AG08395 (cell line): ENCODE measurements around the gene ITIH5.
A peak's percentile ranks its signal among the peaks of the same experiment; 100 is the strongest.

ENCODE experiments used
- DNase-seq: peaks from one replicate; pipeline ENCODE4 v3.0.0; 2012; ENCODE audit warnings: mixed read lengths, low spot score

The ITIH5 gene

DNA sequence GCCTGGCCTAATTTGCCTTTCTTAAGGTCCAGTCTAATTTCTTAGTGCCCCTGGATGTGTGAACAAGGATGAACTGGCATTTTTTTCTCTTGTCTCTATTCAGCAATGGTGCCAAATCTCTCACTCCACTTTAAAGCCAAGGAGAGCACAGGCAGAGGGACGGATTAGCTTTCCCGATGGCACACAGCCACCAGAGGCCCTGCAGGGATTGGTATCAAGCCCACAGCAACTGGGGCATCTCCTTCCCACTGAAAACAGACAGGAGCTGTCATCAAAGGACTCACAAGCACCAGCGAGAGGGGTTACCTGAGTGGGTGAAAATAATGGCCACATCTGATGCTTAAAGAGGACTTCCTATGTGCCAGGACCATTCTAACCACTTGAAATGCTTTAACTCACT, 83.1 kb downstream of the ITIH5 start:
- no peak for DNase-seq

DNA sequence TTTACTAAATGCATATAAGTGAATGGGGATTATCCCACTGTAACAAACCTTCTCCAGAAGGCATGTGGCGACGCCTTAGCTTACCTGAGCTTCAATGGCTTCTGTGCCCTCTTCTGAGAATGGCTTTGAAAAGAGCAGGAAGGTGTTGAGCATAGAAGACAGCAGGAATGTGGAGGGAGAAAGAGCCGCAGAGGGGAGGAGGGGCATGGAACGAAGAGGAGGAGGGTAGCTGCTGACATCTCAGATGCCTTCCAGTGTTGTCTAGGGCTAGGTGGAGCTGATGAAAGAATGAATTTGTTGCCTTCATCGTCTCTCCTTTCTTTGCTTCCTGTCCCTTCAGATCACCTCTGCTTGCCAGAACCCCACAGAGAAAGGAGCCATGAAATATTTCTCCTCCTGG, 86.2 kb downstream of the ITIH5 start:
- DNase-seq = no peak

DNA sequence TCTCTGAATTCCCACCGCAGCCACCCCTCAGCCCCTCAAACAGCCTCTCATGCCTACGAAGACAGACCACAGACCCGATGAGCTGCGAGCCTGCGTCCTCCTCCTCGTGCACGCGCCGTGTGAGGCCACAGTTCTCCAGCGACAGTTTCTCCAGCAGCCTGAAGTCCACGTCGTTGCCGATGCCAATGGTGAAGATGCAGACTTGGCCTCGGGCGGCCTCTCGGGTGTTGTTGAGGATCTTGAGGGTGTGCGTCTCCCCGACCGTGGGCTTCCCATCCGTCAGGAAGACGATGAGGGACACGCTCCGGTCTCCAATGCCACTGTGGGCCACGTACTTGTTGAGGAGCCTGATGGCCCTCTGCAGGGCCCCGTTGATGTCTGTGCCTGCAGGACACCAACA, 87.1 kb downstream of the ITIH5 start:
- no peak for DNase-seq

DNA sequence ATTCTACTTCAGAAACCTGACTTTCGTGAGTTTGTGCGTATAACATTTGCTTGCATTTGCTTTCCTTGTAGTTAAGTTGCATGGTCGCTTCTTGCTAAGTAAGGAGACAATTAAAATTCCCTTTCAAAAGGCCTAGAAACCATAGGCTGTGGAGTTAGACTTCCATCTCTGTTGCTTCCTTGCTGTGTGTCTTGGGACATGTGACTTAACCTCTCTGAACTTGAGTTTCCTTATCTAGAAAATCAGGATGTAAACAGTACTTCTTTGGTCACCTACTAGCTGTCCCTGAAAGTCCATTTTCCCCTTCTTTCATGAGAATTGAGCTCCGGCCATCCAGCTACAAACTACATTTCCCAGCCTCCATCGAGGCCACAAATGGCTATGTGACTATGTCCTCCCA, 89.2 kb downstream of the ITIH5 start:
- DNase-seq = no peak

DNA sequence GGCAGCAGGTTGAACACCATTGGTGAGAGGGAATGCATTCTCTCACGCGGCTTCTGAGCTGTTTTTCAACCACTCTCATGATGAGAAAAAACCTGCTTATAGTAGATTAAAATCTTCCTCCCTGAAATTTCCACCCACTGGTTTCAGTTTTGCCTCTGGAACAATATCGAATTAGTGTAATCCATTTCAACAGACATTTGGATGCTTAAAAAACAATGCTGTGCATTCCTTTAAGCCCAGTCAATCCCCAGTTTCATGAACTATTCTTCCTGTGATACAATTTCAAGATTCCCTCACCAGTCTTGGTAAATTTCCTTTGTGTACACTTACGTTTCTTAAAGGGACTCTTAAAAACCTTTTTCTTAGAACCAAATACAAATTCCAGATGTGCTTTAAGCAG, 89.6 kb downstream of the ITIH5 start:
- DNase-seq = peak; percentile 19

DNA sequence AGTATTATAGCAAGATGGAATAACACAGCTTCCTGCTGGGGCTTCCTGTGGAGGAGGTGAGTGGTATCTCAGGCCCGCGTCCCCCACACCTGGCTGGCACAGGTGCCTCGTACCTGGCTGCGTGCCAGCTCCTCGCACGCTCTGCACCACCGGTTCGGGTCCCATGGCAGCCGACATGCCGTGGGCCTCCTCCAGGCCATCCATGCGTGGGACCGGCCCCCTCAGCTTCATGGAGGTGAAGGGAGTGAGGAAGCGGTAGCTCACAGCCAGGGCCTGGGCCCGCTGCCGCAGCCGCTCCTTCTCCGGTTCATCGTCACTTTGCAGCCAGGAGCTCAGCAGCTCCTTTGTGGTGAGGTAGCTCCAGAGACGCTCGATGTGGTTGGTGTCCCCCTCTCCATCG, 90.4 kb downstream of the ITIH5 start:
- DNase-seq = no peak

DNA sequence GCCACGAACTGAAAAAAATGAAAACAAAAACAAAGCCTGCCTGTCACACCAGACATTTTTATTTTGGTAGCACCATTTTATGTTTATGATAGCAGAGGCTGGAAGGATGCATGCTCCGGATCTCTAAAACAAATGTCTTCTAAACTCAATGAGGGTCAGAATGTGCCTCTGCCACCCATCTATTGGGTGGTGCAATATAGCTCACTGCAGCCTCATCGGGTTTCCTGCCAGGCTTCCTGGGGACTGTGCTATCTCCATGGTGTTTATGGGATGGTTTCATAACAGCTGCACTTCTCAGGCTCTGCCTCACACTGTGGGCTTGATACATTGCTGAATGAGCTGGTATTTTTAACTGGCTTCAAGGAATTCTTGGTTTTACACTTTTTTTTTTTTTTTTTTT, 94.4 kb downstream of the ITIH5 start:
- peak; percentile 64 for DNase-seq

DNA sequence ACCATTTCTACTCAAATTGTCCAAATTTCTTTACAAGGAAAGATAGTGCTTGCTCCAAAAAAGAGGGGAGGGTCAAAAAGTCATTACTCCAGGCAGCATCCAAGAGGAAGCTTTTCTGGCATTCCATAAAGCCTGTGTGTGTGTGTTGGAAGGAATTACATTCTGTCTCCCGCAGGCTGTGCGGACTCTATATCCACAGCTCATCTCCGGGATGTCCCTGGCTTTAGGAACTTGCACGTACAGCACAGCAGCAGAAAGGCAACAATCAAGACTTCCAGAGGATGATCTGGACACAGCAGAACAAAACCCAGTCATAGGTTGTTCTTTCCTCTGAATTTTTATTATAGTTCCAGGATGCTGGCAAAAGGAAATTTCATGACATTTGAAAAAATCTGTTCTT, 94.8 kb downstream of the ITIH5 start:
- DNase-seq = no peak

- no peak for DNase-seq
Observed at GRCh38 chr10:7567911-7568620, 98.7 kb downstream of the ITIH5 start.

- no peak for DNase-seq
Observed at GRCh38 chr10:7566891-7567290, 99.9 kb downstream of the ITIH5 start.

GRCh38 chr10:7565871-7566270, 100.9 kb downstream of the ITIH5 start:
- no peak for DNase-seq

- no peak for DNase-seq
Observed at GRCh38 chr10:7563770-7564169, 103.0 kb downstream of the ITIH5 start.

DNA sequence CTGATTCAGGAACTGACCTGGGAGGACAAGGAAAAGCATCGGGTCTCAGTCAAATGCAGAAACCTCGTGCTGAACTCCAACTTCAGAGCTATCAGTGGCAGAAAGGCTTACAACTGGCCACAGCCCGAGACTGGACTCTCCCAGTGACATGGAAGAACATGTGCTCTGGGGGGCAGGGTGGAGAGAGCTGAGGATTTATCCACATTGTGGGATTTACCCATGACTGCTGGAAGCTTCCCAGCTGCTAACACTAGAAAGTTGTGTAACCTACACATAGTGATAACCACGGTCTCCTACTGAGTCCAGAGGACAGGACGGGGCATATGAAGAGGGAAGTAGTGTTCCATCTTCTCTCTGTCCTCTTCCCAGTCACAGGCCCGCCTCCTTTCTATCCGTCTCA, 103.4 kb downstream of the ITIH5 start:
- no peak for DNase-seq

DNA sequence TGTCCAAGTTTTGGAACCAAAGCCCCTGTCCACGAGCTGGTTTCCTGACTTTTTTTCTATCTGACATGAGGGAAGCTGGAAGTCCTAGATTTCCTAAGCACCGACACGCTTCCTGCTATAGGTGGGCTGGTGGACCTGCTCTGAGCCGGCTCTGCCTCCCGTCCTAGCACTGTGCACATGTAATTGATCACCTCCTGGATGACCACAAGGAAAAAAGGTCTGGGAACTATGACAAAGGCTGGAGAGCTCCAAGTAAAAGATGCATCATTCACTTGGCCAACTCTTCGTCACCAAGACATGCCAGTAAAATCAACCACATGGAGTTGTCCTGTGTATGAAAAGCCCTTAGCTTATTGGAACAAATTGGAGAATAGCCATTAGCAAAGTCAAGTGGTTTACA, 104.8 kb downstream of the ITIH5 start:
- no peak for DNase-seq

GRCh38 chr10:7561216-7561893, 105.4 kb downstream of the ITIH5 start:
- no peak for DNase-seq

- no peak for DNase-seq
Observed at GRCh38 chr10:7560519-7560918, 106.2 kb downstream of the ITIH5 start.

DNA sequence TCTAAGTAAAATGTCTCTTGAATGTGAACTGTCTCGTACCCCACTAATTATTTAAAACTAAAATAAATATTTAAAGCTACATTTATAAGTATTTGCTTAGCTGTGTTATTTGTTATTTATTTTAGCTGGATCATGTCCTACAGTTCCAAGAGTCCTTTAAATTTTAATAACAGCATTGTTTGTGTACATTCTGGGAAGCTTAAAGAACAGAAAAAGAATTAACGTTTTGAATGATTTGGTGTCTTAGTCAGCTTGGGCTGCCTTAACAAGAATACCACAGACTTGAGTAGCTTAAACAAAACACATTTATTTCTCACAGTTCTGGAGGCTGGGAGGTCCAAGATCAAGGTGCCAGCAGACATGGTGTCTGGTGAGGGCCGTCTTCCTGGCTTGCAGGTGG, 107.4 kb downstream of the ITIH5 start:
- DNase-seq = no peak

DNA sequence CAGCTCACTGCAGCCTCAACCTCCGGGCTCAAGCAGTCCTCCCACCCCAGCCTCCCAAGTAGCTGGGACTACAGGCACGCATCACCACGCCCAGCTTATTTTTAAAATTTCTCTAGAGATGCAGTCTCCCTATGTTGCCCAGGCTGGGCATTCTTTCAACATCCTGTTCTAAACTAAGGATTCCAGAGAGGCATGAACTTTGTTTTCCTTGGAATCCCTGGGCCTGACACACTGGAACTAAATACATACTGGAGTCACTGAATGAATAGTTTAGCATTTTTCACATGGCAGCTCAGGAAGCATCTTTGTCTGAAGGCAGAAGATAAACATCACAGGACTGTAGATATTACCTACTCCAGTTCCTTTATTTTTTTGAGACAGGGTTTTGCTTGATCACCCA, 108.7 kb downstream of the ITIH5 start:
- DNase-seq = no peak

DNA sequence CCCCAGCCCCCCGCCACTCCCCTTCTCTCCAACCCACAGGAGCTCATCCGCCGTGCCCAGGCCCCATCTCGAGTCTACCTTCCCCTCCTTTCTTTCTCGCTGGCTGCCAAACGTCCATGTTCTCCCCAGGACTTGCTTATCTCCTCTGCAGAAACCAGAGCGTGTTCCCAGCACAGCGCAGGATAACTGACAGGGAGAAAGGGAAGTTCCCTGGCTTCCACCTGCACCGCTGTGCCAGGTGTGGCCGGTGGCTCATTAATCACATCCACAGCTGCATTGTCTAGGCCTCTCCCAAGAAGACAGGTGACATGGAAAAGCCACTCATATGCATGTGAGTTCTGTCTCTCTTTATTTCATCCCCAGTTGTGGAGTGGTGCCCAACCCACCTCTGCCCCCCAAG, 113.2 kb downstream of the ITIH5 start:
- no peak for DNase-seq

- no peak for DNase-seq
Observed at GRCh38 chr10:7551950-7552716, 114.6 kb downstream of the ITIH5 start.

DNA sequence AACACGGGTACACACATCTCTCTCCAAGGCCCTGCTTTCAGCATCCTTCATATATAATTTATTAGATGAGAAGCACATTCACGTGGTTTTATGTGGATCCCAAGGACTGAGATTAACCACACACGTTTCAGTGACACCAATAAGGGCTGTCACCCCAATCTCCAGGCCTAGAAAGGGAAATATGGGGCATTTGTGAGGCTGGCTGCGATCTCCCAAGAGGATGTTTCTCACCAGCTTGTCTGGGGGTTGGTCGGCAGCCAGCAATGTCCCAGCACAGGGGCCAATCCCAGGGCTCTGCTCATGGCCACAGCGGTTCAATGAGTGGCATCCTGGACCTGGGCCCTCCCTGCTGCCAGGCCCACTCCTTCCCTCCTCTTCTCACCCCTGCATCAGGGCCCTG, 115.5 kb downstream of the ITIH5 start:
- DNase-seq = no peak

DNA sequence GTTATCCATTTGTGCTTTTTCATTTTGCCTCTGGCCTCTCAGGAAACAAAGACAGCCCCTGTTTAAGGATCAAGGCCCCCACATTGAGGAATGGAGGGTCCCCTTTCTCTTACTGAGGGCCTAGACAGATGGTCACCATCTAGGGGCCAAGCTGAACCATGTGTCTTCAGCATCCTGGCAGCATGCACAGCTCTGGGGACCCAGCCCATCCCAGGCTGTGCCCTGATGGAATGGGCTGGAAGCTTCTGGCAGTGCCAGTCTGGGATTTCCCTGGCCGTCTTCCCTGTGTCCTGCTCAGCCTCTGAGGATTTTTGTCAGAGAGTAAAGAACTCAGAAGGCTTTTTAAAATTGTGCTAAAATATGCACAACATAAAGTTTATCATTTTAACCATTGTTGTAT, 116.8 kb downstream of the ITIH5 start:
- no peak for DNase-seq

DNA sequence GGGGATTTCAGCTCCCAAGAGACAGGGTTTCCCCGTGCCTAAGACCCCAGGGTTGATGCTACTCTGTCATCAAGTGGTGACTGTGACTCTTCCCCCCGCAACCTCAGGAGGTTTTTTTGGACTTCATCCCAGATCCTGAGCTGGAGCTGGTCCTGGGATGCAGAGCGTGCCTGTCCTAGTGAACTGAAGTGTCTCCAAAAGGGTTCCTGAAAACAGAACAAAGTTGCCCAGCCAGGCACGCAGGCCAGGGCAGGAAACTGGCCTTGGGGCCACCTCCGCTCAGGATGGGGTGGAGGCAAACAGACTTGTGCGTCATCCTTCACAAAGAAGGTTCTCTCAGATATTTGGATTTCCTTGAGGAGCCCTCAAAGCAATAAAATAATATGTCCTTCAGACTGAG, 118.9 kb downstream of the ITIH5 start:
- no peak for DNase-seq
